Nephron (organoid): Measurements from ENCODE around the gene HMGN4.
A peak's percentile ranks its signal among the peaks of the same experiment; 100 is the strongest.

Source experiments
- H3K27ac Mint-ChIP-seq, 3 experiments: 2 replicates each; pipeline ENCODE4 v1.8.0; 2020; ENCODE audit warnings: mixed read lengths in 3 of 3, mild to moderate bottlenecking in 2 of 3, moderate library complexity in 1 of 3
- H3K27me3 Mint-ChIP-seq: 2 replicates; pipeline ENCODE4 v1.8.0; 2021; ENCODE audit warnings: low read depth, mild to moderate bottlenecking, moderate library complexity, mixed read lengths
- H3K36me3 Mint-ChIP-seq: 2 replicates; pipeline ENCODE4 v1.8.0; 2020; ENCODE audit warnings: low read depth, mixed read lengths
- H3K4me1 Mint-ChIP-seq: 2 replicates; pipeline ENCODE4 v1.8.0; 2020; ENCODE audit warnings: mixed read lengths
- H3K4me3 Mint-ChIP-seq, 3 experiments: 2 replicates each; pipeline ENCODE4 v1.8.0; 2020; ENCODE audit warnings: mild to moderate bottlenecking in 3 of 3, mixed read lengths in 3 of 3, moderate library complexity in 2 of 3
- H3K9me3 Mint-ChIP-seq: 2 replicates; pipeline ENCODE4 v1.8.0; 2020; ENCODE audit warnings: mixed read lengths
- TF ChIP-seq, protein P1 (sequence below), 3 experiments: fragments of 200-600 bp; sonication (generic); IDR thresholded peaks; one replicate each; pipeline ENCODE4 v1.5.0; 2021; ENCODE audit warnings: antibody characterized with exemption in 3 of 3; ENCODE audit not compliant: unreplicated experiment in 3 of 3

Gene HMGN4

DNA sequence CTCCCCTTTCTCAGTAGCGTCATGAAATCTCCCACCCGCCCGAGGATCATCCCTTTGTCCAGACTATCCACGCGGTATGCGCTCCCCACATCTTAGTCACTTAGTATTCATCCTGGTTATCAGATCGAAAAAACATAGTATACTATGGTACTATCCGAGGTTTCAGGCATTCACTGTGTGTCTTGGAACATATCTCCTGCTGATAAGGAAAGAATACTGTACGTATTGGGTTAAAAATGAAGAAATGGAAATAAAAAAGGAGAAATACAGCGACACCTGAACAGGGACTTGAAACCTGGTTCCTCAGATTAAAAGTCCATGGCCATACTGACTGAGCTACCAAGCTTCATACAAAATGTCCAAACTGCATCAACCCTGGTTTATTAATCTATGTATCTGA is 14.0 kb downstream of the HMGN4 start:
- no peak overlapping the region for H3K4me3 Mint-ChIP-seq
- no peak overlapping the region for H3K27ac Mint-ChIP-seq
- peaks cover 11% of the 10 kb centered on the region for H3K4me1 Mint-ChIP-seq
- H3K9me3 Mint-ChIP-seq: no peaks in the 10 kb centered on the region
- no peaks in the 10 kb centered on the region for H3K36me3 Mint-ChIP-seq
- no peaks in the 10 kb centered on the region for H3K27me3 Mint-ChIP-seq
- TF ChIP-seq, protein P1, sequence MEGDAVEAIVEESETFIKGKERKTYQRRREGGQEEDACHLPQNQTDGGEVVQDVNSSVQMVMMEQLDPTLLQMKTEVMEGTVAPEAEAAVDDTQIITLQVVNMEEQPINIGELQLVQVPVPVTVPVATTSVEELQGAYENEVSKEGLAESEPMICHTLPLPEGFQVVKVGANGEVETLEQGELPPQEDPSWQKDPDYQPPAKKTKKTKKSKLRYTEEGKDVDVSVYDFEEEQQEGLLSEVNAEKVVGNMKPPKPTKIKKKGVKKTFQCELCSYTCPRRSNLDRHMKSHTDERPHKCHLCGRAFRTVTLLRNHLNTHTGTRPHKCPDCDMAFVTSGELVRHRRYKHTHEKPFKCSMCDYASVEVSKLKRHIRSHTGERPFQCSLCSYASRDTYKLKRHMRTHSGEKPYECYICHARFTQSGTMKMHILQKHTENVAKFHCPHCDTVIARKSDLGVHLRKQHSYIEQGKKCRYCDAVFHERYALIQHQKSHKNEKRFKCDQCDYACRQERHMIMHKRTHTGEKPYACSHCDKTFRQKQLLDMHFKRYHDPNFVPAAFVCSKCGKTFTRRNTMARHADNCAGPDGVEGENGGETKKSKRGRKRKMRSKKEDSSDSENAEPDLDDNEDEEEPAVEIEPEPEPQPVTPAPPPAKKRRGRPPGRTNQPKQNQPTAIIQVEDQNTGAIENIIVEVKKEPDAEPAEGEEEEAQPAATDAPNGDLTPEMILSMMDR (IDR thresholded peaks at IDR 0.05; ENCODE audit: unreplicated experiment in 3 of 3): no peak

DNA sequence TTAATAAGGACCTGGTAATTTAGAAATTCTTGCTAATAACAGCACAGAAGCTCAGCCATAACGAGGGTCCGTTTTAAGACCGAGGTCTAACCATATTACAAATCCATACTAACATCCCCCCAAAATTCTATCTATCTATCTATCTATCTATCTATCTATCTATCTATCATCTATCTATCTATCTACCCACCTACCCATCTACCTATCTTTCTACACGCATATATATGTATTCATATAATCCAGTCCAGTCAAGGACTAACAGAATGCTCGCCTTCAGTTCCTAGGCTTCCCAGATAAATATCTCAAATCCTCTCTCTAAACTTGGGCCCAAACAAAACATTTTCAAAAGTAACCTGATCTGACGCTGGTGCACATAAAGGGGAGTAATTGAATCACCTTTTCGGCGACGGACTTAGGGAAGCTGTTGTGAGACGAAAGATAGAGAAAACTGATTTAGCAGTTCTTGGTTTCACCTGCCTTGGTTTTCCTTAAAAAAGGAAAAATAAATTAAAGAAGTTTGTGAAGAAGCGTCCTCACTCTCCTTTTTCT is 14.5 kb downstream of the HMGN4 start:
- no peaks in the 10 kb centered on the region for H3K27me3 Mint-ChIP-seq

DNA sequence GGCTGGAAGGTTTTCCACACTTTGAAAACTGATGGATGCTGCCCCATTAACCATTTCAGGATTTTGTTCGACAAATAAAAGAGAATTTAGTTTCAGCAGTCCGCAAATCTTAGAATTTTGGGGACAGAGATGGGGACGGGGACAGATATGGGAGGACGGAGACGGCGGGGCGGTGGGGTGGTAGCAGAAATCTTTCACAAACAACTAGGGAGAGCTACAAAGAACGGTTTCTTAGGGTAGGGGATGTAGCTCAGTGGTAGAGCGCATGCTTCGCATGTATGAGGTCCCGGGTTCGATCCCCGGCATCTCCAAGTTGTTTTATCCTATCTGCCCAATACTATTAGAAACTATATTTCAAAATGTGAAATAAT is 15.1 kb downstream of the HMGN4 start:
- H3K9me3 Mint-ChIP-seq: no peaks in the 10 kb centered on the region
- no peak overlapping the region for H3K4me3 Mint-ChIP-seq
- no peaks in the 10 kb centered on the region for H3K36me3 Mint-ChIP-seq
- TF ChIP-seq, protein P1 (IDR thresholded peaks at IDR 0.05; ENCODE audit: unreplicated experiment in 3 of 3): no peak
- no peaks in the 10 kb centered on the region for H3K27me3 Mint-ChIP-seq
- H3K4me1 Mint-ChIP-seq: peaks cover 11% of the 10 kb centered on the region
- H3K27ac Mint-ChIP-seq: no peak overlapping the region

More for the DNA sequence above, 14.5 kb downstream of the HMGN4 start:
- H3K27ac Mint-ChIP-seq: no peak overlapping the region
- H3K36me3 Mint-ChIP-seq: no peaks in the 10 kb centered on the region
- H3K9me3 Mint-ChIP-seq: no peaks in the 10 kb centered on the region
- TF ChIP-seq, protein P1 (IDR thresholded peaks at IDR 0.05; ENCODE audit: unreplicated experiment in 3 of 3): no peak
- H3K4me3 Mint-ChIP-seq: no peak overlapping the region
- H3K4me1 Mint-ChIP-seq: peaks cover 11% of the 10 kb centered on the region

DNA sequence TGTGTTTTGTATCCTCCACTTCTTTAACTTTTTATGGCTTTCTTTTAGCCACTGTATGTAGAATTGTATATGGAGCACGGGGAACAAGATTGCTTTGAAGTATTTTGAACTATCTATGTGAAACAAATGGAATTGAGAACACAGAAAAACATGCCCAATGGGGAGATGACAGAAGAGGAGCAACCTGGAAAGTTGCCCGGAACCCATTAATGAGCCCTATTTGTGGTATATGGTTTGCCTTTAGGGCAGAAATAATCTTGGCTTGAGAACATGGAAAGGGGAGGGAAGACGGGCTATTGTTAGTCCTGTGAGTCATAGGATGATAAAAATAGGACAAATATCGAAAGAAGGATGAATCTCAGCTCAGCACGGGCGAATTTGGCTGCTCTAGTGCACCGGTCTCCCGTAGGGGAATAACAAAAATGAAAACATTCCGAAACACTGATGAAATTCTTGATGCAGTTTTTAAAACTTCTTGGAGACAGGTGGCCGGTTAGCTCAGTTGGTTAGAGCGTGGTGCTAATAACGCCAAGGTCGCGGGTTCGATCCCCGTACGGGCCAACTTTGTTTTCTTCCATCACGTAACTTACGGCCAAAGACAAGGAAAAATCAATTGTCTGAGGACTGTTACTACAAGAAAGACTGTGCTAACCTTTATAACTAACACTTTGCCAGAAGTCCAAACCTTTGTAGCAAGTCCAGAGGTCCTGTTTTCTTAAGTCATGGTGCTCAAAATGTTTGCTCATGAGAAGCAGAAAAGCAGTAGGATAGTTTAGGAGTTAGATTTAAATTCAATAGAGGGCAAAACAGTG is 15.7 kb downstream of the HMGN4 start:
- Mint-ChIP-seq H3K36me3 (no peaks in the 10 kb centered on the region), H3K9me3 (no peaks in the 10 kb centered on the region), H3K4me3 (no peak overlapping the region), H3K27ac (no peak overlapping the region), H3K27me3 (no peaks in the 10 kb centered on the region), H3K4me1 (peaks cover 11% of the 10 kb centered on the region)
- TF ChIP-seq, protein P1 (IDR thresholded peaks at IDR 0.05; ENCODE audit: unreplicated experiment in 3 of 3): no peak

DNA sequence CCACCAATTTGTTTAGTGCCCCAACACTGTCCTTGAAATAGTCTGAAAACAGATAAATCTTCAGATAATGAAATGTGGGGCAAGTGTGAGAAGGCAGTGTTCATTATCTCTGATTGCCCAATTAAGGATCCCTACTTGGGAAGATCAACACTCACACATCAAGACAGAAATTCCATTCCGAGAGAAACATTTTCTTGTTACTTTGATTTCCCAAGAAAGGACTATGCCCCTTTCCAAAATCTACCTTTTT is 16.2 kb downstream of the HMGN4 start:
- peaks cover 11% of the 10 kb centered on the region for H3K4me1 Mint-ChIP-seq
- no peak overlapping the region for H3K4me3 Mint-ChIP-seq
- TF ChIP-seq, protein P1 (IDR thresholded peaks at IDR 0.05; ENCODE audit: unreplicated experiment in 3 of 3): no peak
- no peaks in the 10 kb centered on the region for H3K36me3 Mint-ChIP-seq
- no peaks in the 10 kb centered on the region for H3K9me3 Mint-ChIP-seq
- H3K27ac Mint-ChIP-seq: peak overlapping the region in 2 of 3 experiments; percentile 40 to 90
- no peaks in the 10 kb centered on the region for H3K27me3 Mint-ChIP-seq
